CD4-positive, alpha-beta T cell treated with Interferon alpha-2 for 1 hour (primary cell): ENCODE data around the gene XPR1.
A peak's percentile ranks its signal among the peaks of the same experiment; 100 is the strongest.
"Not testable (repeated sequence)": the region's sequence is repeated elsewhere in the genome, so short reads cannot be mapped to it uniquely, and the experiment has no call there.

Experiments
- DNase-seq, 2 donors: peaks; one replicate each; pipeline ENCODE4 v3.0.0-alpha.2; 2020 to 2022

Gene XPR1

GRCh38 chr1:180786624-180787023 is 154.8 kb downstream of the XPR1 start:
- no peak for DNase-seq

- no peak for DNase-seq
Observed at GRCh38 chr1:180787628-180788307, 155.9 kb downstream of the XPR1 start.

GRCh38 chr1:180789460-180789859 is 157.6 kb downstream of the XPR1 start:
- DNase-seq, result no peak

- DNase-seq, result not testable (repeated sequence)
Observed at GRCh38 chr1:180791152-180791551, 159.3 kb downstream of the XPR1 start.

- DNase-seq, result no peak
Observed at GRCh38 chr1:180791806-180792205, 160.0 kb downstream of the XPR1 start.

- no peak for DNase-seq
Observed at GRCh38 chr1:180793451-180793850, 161.6 kb downstream of the XPR1 start.

GRCh38 chr1:180796897-180797640 is 165.2 kb downstream of the XPR1 start:
- no peak for DNase-seq

- DNase-seq, result no peak
Observed at GRCh38 chr1:180800945-180801344, 169.1 kb downstream of the XPR1 start.

- DNase-seq, result no peak
Observed at GRCh38 chr1:180802813-180803212, 171.0 kb downstream of the XPR1 start.

GRCh38 chr1:180805316-180805715 is 173.5 kb downstream of the XPR1 start:
- no peak for DNase-seq

- no peak for DNase-seq
Observed at GRCh38 chr1:180811298-180811697, 179.5 kb downstream of the XPR1 start.

GRCh38 chr1:180811886-180812285 is 180.1 kb downstream of the XPR1 start:
- no peak for DNase-seq

GRCh38 chr1:180814258-180814657 is 182.4 kb downstream of the XPR1 start:
- no peak for DNase-seq

- DNase-seq, result no peak
Observed at GRCh38 chr1:180815188-180815587, 183.4 kb downstream of the XPR1 start.

- no peak for DNase-seq
Observed at GRCh38 chr1:180816132-180816531, 184.3 kb downstream of the XPR1 start.

- DNase-seq, result no peak
Observed at GRCh38 chr1:180821970-180822369, 190.1 kb downstream of the XPR1 start.

- DNase-seq, result not testable (repeated sequence)
Observed at GRCh38 chr1:180831507-180831906, 199.7 kb downstream of the XPR1 start.

GRCh38 chr1:180833180-180833579 is 201.4 kb downstream of the XPR1 start:
- DNase-seq, result not testable (repeated sequence)

GRCh38 chr1:180836449-180836848 is 204.6 kb downstream of the XPR1 start:
- no peak for DNase-seq

GRCh38 chr1:180837020-180837419 is 205.2 kb downstream of the XPR1 start:
- DNase-seq, result peak in 1 of 2 donors; percentile 4

GRCh38 chr1:180838535-180838934 is 206.7 kb downstream of the XPR1 start:
- DNase-seq, result no peak

GRCh38 chr1:180839547-180839946 is 207.7 kb downstream of the XPR1 start:
- no peak for DNase-seq

GRCh38 chr1:180841415-180841814 is 209.6 kb downstream of the XPR1 start:
- no peak for DNase-seq

GRCh38 chr1:180842052-180842451 is 210.2 kb downstream of the XPR1 start:
- DNase-seq, result no peak
